ENCODE results near the gene AMOTL2. TPM values are rescaled to one million over a fixed set of nuclear protein-coding genes. Genes with fewer than 3 reads are reported as not detected.

Gene AMOTL2
- total and polyA plus RNA-seq, 2 donors (not counting 1 experiment from before 2014, with no cell fraction given): not detected

DNA sequence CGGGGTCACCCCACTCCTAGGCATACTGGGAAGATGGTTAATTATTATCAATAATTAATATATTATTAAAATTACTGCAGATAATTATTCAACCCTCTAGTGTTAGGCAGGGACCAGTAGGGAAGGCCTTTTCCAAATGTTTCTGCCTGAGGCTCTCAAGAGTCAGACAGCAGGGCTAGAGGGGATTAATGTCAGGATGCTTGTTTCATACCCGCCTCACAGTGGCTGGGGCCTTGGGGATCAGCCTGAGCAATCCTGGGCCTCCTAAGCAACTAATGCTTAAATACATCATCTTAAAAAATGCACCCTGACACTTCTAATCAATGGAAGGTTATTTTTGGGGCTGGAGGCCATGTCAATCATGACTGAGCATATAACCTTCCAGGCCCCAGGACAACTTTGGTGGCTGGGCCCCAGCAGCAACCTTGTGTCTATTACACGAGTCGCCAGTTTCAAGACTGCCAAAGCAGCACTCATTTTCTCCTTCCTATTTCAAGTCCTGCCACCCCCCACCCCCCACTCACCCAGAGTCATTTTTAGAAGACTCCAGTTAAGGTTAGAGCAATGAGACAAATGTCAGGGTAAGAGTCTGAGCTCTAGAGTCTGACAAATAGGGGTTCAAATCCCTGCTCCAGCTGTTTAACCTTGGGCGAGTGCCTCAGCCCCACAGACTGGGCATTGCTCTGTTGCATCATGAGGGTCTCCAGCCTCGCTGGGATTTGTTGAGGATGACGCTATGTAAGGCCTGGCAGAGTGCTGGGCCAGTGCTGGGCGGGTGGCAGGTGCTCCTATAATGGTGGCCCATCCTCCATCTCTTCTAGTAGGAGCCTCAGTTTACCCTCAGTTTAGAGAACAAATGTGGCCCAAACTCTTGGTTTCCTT is 6.1 kb downstream of the AMOTL2 start:
- Histone ChIP-seq H3K27ac (ENCODE audit: low read length in 2 of 2) (no peak overlapping the region), H4K20me1 (ENCODE audit: control insufficient read depth, insufficient read depth, low read length, poor library complexity, severe bottlenecking) (no peaks in the 10 kb centered on the region), H3K9ac (ENCODE audit: low read length) (no peak overlapping the region), H2AFZ (ENCODE audit: insufficient read depth, low read depth, low read length, poor library complexity, severe bottlenecking) (no peak overlapping the region), H3K4me3 (ENCODE audit: control extremely low read depth in 1 of 5, extremely low read depth in 1 of 5, insufficient read depth in 1 of 5, low read depth in 2 of 5, low read length in 4 of 5) (no peak overlapping the region), H3K36me3 (replicated peaks in 1 of 2; ENCODE audit: control extremely low read depth in 1 of 2, control insufficient read depth in 1 of 2, extremely low read depth in 1 of 2, insufficient read depth in 2 of 2, low read length in 1 of 2) (no peaks in the 10 kb centered on the region), H3K27me3 (replicated peaks in 1 of 4; ENCODE audit: control extremely low read depth in 1 of 4, control insufficient read depth in 3 of 4, insufficient read depth in 4 of 4, low read length in 3 of 4) (peaks cover 0 to 26% (median 5%) of the 10 kb centered on the region in 4 experiments), H3K4me2 (replicated peaks; ENCODE audit: low read depth, low read length, poor library complexity, severe bottlenecking) (no peak overlapping the region), H3K9me3 (ENCODE audit: control extremely low read depth in 1 of 3, control insufficient read depth in 2 of 3, insufficient read depth in 1 of 3, low read length in 2 of 3) (no peaks in the 10 kb centered on the region), H3K4me1 (ENCODE audit: control insufficient read depth in 2 of 2, insufficient read depth in 2 of 2, low read length in 2 of 2) (peaks cover 0 to 3% of the 10 kb centered on the region in 2 donors), H3K79me2 (ENCODE audit: control insufficient read depth, insufficient read depth, low read length) (no peaks in the 10 kb centered on the region)
- no peak overlapping the region for H3K27ac Mint-ChIP-seq
- ATAC-seq (ENCODE audit: low read depth): no peak
- no peak overlapping the region for H3K4me3 Mint-ChIP-seq
- peaks cover 37% of the 10 kb centered on the region for H3K27me3 Mint-ChIP-seq
- CTCF ChIA-PET: no interaction called here
- TF ChIP-seq, protein P1, sequence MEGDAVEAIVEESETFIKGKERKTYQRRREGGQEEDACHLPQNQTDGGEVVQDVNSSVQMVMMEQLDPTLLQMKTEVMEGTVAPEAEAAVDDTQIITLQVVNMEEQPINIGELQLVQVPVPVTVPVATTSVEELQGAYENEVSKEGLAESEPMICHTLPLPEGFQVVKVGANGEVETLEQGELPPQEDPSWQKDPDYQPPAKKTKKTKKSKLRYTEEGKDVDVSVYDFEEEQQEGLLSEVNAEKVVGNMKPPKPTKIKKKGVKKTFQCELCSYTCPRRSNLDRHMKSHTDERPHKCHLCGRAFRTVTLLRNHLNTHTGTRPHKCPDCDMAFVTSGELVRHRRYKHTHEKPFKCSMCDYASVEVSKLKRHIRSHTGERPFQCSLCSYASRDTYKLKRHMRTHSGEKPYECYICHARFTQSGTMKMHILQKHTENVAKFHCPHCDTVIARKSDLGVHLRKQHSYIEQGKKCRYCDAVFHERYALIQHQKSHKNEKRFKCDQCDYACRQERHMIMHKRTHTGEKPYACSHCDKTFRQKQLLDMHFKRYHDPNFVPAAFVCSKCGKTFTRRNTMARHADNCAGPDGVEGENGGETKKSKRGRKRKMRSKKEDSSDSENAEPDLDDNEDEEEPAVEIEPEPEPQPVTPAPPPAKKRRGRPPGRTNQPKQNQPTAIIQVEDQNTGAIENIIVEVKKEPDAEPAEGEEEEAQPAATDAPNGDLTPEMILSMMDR (IDR thresholded peaks at IDR 0.05): no peak
- no peak for TF ChIP-seq EZH2 (IDR thresholded peaks at IDR 0.05; ENCODE audit: borderline replicate concordance, insufficient read depth, low read depth, low read length, poor library complexity, severe bottlenecking)
- intact Hi-C loops (cut with micrococcal nuclease): no loop called here
- DNase-seq: no peak
- H3K9me3 Mint-ChIP-seq (ENCODE audit: insufficient read depth): no peaks in the 10 kb centered on the region
- WGBS (ENCODE audit: insufficient coverage): 90% methylated on average over 6 of the region's 8 CpGs
- POLR2A ChIA-PET: no interaction called here
- H3K4me1 Mint-ChIP-seq: peaks cover 15% of the 10 kb centered on the region
